ENCODE measurements around the gene KLC3.

DNA sequence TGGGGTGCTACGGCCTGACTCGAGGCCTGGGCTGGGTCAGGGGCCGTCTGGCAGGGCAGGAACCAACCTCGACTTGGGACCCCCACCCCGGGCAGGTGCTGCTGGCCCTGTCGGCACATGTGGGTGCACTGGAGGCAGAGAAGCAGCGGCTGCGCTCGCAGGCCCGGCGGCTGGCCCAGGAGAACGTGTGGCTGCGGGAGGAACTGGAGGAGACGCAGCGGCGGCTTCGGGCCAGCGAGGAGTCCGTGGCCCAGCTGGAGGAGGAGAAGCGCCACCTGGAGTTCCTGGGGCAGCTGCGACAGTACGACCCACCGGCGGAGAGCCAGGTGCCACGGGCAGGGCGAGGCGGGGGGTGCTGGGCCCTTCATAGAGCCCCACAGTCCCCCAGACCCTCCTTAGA lies 5.9 kb downstream of the KLC3 start:
- TF ChIP-seq SIN3A (conservative IDR thresholded peaks at IDR 0.05 in 1 of 2, IDR thresholded peaks at IDR 0.05 in 1 of 2; ENCODE audit: low read depth in 1 of 2, low read length in 2 of 2) = no peak
- TF ChIP-seq, protein P1, sequence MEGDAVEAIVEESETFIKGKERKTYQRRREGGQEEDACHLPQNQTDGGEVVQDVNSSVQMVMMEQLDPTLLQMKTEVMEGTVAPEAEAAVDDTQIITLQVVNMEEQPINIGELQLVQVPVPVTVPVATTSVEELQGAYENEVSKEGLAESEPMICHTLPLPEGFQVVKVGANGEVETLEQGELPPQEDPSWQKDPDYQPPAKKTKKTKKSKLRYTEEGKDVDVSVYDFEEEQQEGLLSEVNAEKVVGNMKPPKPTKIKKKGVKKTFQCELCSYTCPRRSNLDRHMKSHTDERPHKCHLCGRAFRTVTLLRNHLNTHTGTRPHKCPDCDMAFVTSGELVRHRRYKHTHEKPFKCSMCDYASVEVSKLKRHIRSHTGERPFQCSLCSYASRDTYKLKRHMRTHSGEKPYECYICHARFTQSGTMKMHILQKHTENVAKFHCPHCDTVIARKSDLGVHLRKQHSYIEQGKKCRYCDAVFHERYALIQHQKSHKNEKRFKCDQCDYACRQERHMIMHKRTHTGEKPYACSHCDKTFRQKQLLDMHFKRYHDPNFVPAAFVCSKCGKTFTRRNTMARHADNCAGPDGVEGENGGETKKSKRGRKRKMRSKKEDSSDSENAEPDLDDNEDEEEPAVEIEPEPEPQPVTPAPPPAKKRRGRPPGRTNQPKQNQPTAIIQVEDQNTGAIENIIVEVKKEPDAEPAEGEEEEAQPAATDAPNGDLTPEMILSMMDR (IDR thresholded peaks at IDR 0.05; ENCODE audit: control extremely low read depth in 1 of 3, insufficient read depth in 1 of 3, low read depth in 1 of 3, low read length in 3 of 3) = peak in 2 of 3 experiments; percentile 24 to 36; a peak in 2 of 4 replicates
- no peak for TF ChIP-seq KDM1A (IDR thresholded peaks at IDR 0.05; ENCODE audit: borderline replicate concordance, low read length)
- no peak for TF ChIP-seq NRF1 (IDR thresholded peaks at IDR 0.05; ENCODE audit: low read depth, low read length)
- TF ChIP-seq EZH2 (IDR thresholded peaks at IDR 0.05; ENCODE audit: low read depth, low read length, severe bottlenecking) = no peak
- TF ChIP-seq RBBP5 (IDR thresholded peaks at IDR 0.05; ENCODE audit: borderline replicate concordance, low read depth, low read length) = no peak
- no peak for TF ChIP-seq PHF8 (conservative IDR thresholded peaks at IDR 0.05; ENCODE audit: low read depth, low read length)
- TF ChIP-seq CHD2 (IDR thresholded peaks at IDR 0.05; ENCODE audit: low read length) = no peak

Measured in H1 (cell line).